ENCODE measurements around the gene TFAP2E. TPM values are rescaled to one million over a fixed set of nuclear protein-coding genes. Genes with fewer than 3 reads are reported as not detected.

TFAP2E gene
- total RNA-seq, 4 donors from 2014 or later = 3.2 to 9.0 (median 5.2) TPM

DNA sequence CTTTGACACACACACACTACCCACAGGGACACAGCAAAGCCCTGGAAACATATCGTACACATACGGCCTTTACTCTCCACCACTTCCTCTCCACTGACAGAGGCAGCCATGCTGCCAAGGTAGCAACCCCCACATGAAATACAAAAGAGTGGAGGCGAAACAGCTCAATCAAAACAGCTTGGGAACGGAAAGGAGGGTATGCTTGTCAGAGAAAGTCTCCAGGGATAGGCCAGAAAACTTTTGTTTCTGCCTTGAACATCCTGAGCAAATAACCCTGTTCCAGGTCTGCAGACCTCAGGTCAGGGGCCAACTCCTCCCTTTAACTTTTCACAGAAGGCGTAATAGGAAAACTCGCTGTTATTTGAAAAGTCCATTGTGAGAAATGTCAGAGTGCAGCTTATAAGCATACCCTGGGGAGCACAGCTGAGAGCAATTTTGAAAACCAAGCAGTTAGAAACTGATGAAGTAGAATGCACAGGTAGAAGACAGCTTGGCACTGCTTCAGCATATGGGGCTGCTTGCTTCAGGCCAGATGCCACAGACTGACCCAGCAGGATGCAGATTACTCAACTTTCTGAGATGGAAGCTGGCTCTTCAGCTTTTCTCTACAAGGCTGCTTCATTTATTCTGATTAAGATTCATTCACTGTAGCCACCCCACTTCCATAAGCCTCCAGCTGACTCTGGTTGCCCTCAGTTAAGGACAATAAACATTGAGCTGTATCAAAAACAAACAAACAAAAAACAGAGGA is 33.9 kb upstream of the TFAP2E start:
- Histone ChIP-seq H3K36me3 (no peaks in the 10 kb centered on the region), H3K27me3 (no peaks in the 10 kb centered on the region), H3K27ac (no peak overlapping the region), H3K9me3 (no peaks in the 10 kb centered on the region), H3K4me1 (peaks cover 49% of the 10 kb centered on the region), H3K4me3 (no peak overlapping the region)
- no peak for DNase-seq (ENCODE audit: low spot score in 2 of 2)
- 59% methylated on average over 6 of the region's 6 CpGs for WGBS
- TF ChIP-seq CTCF (IDR thresholded peaks at IDR 0.05) (no peak), POLR2AphosphoS5 (IDR thresholded peaks at IDR 0.05) (no peak), POLR2A (IDR thresholded peaks at IDR 0.05) (no peak), EP300 (IDR thresholded peaks at IDR 0.05) (no peak)

DNA sequence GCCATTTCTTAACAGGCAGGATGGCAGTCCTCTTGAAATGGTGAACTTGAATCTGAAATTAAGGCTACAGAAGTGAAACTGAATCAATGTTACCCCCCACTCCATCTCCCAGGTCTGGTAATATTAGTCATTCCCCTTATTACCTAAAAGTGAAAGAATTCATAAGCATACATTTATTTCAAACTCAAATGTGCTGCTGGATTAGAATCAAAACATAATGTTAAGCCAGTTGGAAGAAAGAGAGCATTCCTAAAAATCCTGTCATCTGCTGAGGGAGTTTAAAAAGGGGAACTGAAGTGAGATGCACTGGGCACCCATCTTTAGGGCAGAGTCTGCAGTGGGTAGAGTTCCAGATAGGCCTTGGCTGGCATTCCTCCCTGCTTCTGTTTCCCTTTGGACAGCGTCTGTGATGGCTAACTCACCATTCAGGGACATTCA is 33.3 kb upstream of the TFAP2E start:
- peaks cover 49% of the 10 kb centered on the region for H3K4me1 ChIP-seq
- no peak for DNase-seq (ENCODE audit: low spot score in 2 of 2)

DNA sequence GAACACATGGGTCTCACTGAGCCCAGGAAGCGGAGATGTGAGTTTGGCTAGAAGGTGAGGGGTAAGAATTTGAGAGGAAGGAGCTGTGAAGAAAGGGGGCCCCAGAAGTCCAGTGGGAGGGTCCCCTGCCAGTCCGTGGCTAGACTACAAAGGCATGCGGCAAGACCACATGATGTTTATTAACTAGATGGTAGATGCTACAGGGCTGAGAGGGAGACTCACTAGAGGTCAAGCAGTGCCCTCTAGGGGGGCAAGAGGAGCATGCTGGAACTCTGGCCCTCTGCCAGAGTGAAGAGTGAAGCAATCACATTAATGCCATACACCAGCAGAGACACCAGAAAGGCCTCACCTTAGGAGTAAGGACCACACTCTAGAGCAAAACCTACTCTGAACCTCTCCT is 28.1 kb upstream of the TFAP2E start:
- no peaks in the 10 kb centered on the region for H3K27me3 ChIP-seq
- H3K9me3 ChIP-seq = no peaks in the 10 kb centered on the region
- H3K27ac ChIP-seq = no peak overlapping the region
- 82% methylated on average over 3 of the region's 3 CpGs for WGBS
- H3K4me3 ChIP-seq = no peak overlapping the region
- peaks cover 12% of the 10 kb centered on the region for H3K36me3 ChIP-seq
- DNase-seq (ENCODE audit: low spot score in 2 of 2) = peak in 1 of 2 donors; percentile 37
- H3K4me1 ChIP-seq = peaks cover 15% of the 10 kb centered on the region
- no peak for TF ChIP-seq POLR2A (IDR thresholded peaks at IDR 0.05)
- no peak for TF ChIP-seq CTCF (IDR thresholded peaks at IDR 0.05)
- TF ChIP-seq EP300 (IDR thresholded peaks at IDR 0.05) = no peak

More for the DNA sequence above, 33.3 kb upstream of the TFAP2E start:
- no peak for TF ChIP-seq POLR2A (IDR thresholded peaks at IDR 0.05)
- TF ChIP-seq EP300 (IDR thresholded peaks at IDR 0.05) = no peak
- TF ChIP-seq POLR2AphosphoS5 (IDR thresholded peaks at IDR 0.05) = no peak
- TF ChIP-seq CTCF (IDR thresholded peaks at IDR 0.05) = no peak
- Histone ChIP-seq H3K36me3 (no peaks in the 10 kb centered on the region), H3K4me3 (no peak overlapping the region), H3K27ac (no peak overlapping the region), H3K9me3 (no peaks in the 10 kb centered on the region), H3K27me3 (no peaks in the 10 kb centered on the region)
- WGBS = 30% methylated on average over 1 of the region's 1 CpG

GRCh38 chr1:35546614-35547013 is 26.5 kb upstream of the TFAP2E start:
- H3K27ac ChIP-seq = no peak overlapping the region
- peaks cover 20% of the 10 kb centered on the region for H3K36me3 ChIP-seq
- TF ChIP-seq EP300 (IDR thresholded peaks at IDR 0.05) (no peak), CTCF (IDR thresholded peaks at IDR 0.05) (no peak), POLR2A (IDR thresholded peaks at IDR 0.05) (no peak), POLR2AphosphoS5 (IDR thresholded peaks at IDR 0.05) (no peak)
- H3K27me3 ChIP-seq = no peaks in the 10 kb centered on the region
- H3K4me3 ChIP-seq = no peak overlapping the region
- 94% methylated on average over 1 of the region's 1 CpG for WGBS
- no peak for DNase-seq (ENCODE audit: low spot score in 2 of 2)
- H3K9me3 ChIP-seq = no peaks in the 10 kb centered on the region
- H3K4me1 ChIP-seq = peaks cover 6% of the 10 kb centered on the region

DNA sequence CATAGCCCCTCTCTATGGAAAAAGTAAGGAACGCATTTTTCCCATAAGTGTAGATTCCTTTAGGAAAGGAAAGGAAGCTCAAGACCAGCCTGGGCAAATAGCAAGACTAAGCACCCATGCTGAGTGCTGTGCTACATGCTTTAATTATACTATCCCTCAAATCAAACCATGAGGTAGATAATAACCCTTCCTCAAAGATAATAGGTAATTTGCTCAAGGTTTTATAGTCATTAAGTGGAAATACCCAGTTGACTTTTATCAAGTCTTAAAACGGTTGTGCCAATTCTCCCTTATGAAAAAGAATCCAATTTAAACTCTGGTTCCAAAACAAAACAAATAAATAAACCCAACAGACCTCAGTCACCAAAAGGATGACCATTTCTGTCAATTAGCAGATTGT is 19.3 kb upstream of the TFAP2E start:
- no peak for DNase-seq (ENCODE audit: low spot score in 2 of 2)
- Histone ChIP-seq H3K4me3 (no peak overlapping the region), H3K27ac (no peak overlapping the region), H3K27me3 (no peaks in the 10 kb centered on the region), H3K4me1 (peaks cover 47% of the 10 kb centered on the region), H3K36me3 (peaks cover 22% of the 10 kb centered on the region), H3K9me3 (no peaks in the 10 kb centered on the region)
- 66% methylated on average over 2 of the region's 2 CpGs for WGBS
- TF ChIP-seq EP300 (IDR thresholded peaks at IDR 0.05) = no peak
- TF ChIP-seq POLR2AphosphoS5 (IDR thresholded peaks at IDR 0.05) = no peak
- no peak for TF ChIP-seq CTCF (IDR thresholded peaks at IDR 0.05)
- no peak for TF ChIP-seq POLR2A (IDR thresholded peaks at IDR 0.05)

Measured in suprapubic skin (tissue), 4 donors.